Left cardiac atrium (tissue), 4 donors: Measurements from ENCODE around the gene SDR42E1. TPM values are rescaled to one million over a fixed set of nuclear protein-coding genes. Genes with fewer than 3 reads are reported as not detected.
A peak's percentile ranks its signal among the peaks of the same experiment; 100 is the strongest.

ENCODE experiments used
- ATAC-seq, 2 donors: fragments of 200-7000 bp; cut with Tn5 transposase; one replicate each; pipeline ENCODE4 v1.9.1; 2020; ENCODE audit warnings: mild to moderate bottlenecking in 2 of 2, moderate library complexity in 2 of 2
- DNase-seq: peaks from one replicate; pipeline ENCODE4 v3.0.0-alpha.2; 2020
- intact Hi-C, 2 donors: fragments of 100-400 bp; cut with DNase I; formaldehyde crosslinking; loops; one replicate each; pipeline versions ENCODE4 v1.14.1 to v1.15.1; 2022 to 2023
- long read RNA-seq: library from polyadenylated mRNA; unstranded; transcript quantifications from one replicate; pipeline ENCODE4 v2.0.0, GENCODE V29; 2021
- total RNA-seq, 2 donors: library from RNA; stranded (reverse); fragmentation: NEBNext Ultra II Directional; extraction: Animal tissue kit (Norgen Biotek cat#: 25700); gene quantifications; one replicate each; pipeline ENCODE4 v1.2.1, GENCODE V29; 2021
- donor health status: DM: no; HTN: yes; CAD: no.
- donor health status: DM: no; HTN: yes; CAD: no; lungs with severe emphysema.
- donor health status: DM: yes; HTN: yes; CAD: no.
- donor health status: Dilated cardiomyopathy.

Gene SDR42E1, protein sequence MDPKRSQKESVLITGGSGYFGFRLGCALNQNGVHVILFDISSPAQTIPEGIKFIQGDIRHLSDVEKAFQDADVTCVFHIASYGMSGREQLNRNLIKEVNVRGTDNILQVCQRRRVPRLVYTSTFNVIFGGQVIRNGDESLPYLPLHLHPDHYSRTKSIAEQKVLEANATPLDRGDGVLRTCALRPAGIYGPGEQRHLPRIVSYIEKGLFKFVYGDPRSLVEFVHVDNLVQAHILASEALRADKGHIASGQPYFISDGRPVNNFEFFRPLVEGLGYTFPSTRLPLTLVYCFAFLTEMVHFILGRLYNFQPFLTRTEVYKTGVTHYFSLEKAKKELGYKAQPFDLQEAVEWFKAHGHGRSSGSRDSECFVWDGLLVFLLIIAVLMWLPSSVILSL
- 1 to 10 TPM in 1 of 2 donors, under 1 TPM in 1; 0.94 to 1.4 TPM for total RNA-seq
- long read RNA-seq, full-length matches to known transcripts: 3 of 3 reads
- long read RNA-seq, partial matches to known transcripts: 0 of 3 reads
- long read RNA-seq, other reads (novel, unspliced or antisense): 0 of 3 reads

DNA sequence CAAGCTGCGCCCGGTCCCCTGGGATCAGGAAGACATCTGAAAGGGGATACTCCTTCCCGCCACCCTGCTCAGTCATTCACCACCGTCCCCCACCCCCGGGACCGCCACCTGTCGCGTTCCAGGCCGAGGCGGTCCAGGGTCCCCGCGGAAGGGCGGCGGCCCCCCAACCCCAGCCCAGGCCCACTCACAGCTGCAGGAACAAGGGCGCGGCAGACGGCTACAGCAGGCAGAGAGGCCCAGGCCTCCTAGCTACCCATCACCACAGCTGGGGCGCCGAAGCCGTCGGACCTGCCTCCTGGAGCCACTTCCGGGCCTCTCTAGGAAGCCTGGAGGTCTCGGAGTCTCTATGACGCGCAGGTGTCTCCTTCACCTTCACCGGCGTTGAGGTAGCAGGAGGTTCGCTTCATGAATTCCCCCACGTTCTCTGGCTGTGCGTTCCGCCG, at the start of gene SDR42E1:
Gene SDR42E1, minus strand, starts transcription at position 272 of the 443 bp plus-strand sequence. CDS start 10,612 bp downstream, outside the sequence.
- ATAC-seq (peak; percentile 47 to 90), DNase-seq (peak; percentile 38)
- intact Hi-C loops: no loop called here

DNA sequence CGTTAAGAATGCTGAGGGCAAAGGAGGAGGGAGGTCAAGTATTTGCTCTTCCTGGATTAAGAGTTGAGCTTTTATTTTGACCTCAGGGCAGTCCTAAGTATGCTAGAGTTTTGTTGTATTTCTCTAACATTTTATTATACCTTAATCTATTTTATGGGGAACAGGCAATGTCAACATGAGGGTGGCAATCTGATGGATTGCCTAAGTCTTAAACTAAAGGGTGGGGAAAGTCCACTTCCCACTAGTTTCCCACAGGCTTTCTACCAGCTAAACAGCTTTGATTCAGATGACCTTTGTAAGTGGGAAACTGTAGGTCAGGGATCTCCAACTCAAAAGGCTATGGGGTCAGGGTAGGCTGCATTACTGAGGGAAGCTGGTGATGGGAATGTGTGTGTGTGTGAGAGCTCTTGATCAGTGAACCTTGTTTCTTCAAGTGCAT, 48.7 kb upstream of the SDR42E1 start:
- ATAC-seq (no peak), DNase-seq (no peak)
- intact Hi-C loops: no loop called here

DNA sequence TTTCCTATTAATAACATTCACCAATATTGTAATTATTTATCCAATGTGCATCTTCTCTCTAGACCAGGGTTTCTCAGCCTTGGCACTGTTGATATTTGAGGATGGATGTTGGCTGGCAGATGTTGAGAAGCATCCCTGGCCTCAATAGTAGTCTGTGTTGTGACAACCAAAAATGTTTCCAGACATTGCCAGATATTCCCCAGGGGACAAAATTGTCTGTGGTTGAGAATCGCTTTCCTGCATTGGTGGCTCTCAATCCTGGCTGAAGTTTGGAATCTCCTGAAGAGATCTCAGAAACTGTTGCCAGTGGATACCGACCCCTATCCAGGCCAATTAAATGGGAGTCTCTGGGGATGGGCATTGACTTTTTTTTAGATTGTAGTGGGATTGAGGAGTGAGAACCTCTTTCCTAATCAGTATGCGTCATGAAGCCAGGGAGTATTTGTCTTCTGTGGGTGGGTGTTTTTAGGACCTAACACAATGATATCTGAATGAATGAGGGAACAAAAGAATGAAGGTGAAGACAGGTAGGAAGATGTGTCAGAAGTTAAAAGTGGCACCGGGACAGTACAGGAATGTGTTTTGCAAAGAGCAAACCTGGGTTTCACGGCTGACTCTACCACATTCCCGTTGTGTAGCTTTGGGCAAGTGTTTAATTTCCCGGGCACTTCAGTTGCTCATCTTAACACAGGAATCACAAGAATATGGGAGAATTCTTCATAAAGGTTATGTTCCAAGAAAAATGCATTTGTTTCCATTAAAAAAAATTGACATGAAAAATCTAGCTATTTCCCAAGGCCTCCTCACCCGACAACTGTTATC, 48.1 kb upstream of the SDR42E1 start:
- no peak for ATAC-seq

DNA sequence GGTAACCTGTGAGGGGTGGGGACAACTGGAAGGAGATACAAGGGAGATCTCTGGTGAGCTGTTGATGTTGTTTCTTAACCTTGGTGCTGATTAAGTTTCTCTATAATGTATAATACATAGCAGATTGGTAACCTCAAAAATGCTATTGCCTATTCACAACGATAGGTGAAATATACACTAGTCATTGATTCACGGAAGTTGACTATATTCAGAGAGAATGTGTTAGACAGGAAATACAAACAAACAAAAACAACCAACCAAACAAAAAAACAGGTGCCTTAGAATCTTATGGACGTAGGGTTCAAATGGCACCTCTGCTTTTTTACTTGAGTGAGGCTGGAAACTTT, 45.3 kb upstream of the SDR42E1 start:
- intact Hi-C loops: no loop called here
- no peak for DNase-seq
- ATAC-seq: no peak

More for the DNA sequence above, 48.1 kb upstream of the SDR42E1 start:
- intact Hi-C loops: no loop called here
- DNase-seq: no peak

DNA sequence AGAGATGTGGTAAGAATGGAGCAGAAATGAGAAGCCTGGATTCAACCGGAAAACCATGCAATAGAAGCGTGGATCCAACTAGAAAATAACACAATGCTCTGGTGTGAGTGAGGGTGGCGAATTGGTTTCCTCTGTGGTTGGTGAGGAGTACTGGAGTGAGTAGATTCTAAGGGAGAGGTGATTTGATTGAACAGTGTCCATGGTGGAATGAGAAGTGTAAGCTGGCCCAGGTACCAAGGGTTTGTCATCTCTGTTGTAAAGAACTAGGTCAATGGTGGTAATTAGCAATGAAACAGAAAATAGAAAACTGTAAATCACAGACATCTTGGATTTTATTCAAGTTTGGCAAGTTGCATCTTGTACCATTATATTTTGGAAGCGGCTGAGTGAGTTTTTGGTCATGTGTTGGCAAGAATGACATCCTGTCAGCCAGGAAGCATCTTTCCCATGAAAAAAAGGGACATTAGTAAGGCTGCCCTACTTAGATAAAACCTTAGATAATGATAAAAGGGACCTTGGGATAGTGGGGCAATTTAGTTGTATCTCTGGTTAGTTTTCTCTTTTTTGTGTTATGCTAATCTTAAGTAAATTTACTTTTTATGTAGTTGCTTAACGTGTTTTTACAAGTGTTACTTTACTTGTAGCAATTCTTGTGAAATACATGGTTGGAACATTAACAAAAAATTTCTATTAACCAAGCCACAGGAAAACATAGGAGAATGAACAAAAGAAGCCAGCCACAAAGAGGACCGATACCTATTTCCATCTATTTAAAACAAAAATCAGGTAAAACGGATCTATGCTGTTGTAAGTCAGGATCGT, 44.7 kb upstream of the SDR42E1 start:
- ATAC-seq: no peak
- DNase-seq: no peak
- intact Hi-C loops: no loop called here

DNA sequence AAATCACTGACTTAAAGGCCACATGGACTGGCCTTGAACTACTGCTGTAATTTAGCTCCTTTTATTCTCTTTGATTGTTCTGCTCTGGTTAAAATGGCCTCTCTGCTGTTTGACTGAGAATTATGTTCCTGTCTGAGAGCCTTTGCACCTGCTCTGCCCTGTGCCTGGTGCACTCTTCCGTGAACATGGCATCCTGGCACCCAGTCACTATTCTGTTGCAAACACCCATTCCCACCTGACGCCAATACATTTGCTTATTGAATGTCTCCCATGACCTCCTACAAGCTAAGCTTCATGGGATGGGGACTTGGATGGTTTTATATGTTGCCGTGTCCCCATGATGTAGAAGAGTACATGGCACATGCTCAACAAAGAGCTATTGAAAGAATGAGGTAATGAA, 43.8 kb upstream of the SDR42E1 start:
- DNase-seq (no peak), ATAC-seq (no peak)
- intact Hi-C loops: no loop called here

DNA sequence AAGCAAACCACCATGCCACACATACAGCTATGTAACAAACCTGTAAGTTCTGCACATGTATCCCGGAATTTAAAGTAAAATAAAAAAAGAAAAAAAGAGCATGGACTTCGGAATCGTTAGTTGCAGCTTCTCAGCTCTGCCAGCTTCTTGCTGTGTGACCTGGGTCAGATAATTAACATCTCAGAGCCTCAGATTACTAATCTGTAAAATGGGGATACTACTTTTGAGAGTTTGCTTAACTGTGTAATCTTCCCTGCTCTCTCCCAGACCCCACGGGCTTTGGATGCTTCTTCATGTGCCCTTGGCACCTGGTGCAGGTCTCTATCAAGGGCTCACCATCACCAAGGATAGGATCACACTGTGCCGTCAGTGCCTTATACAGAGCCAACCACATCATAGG, 40.4 kb upstream of the SDR42E1 start:
- ATAC-seq (no peak), DNase-seq (no peak)
- intact Hi-C loops: no loop called here

DNA sequence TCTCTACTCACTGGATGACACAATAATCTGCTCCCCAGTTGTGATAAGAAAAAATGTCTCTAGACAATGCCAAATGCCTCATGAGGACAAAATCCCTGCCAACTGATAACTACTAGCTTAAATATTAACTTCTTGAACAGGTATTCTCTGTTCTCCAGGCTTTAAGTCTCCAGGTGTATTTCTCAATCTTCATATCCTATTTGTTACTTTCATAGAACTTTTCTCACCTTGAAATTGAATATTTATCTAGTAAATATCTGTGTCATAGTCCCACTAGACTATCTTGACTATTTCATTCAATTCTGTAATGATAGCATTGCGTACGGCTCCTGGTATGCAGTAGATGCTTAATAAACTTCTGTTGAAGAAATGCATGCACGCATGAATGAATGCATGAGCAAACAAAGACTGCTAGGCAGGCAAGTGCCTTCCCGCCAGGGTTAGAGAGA, 39.7 kb upstream of the SDR42E1 start:
- no peak for DNase-seq
- intact Hi-C loops: no loop called here

DNA sequence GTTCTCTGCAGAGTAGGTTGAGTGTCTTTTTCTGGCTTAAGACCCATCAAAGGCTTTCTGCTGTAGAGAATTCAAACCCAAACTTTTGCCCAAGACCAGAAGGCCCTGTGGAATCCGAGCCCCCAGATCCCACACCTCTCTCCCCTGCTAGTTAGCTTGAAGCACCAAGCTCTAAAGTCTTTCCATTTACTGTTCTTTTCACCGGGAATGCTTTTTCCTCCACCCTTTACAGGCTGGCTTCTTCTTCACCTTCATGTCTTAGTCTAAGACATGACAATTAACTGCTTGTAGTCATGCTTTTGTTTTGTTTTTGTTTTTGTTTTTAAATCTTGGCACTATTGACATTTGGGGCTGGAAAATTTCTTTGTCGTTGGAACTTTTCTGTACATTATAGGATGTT, 39.2 kb upstream of the SDR42E1 start:
- no peak for DNase-seq
- ATAC-seq: no peak
- intact Hi-C loops: no loop called here

More for the DNA sequence above, 39.7 kb upstream of the SDR42E1 start:
- no peak for ATAC-seq

DNA sequence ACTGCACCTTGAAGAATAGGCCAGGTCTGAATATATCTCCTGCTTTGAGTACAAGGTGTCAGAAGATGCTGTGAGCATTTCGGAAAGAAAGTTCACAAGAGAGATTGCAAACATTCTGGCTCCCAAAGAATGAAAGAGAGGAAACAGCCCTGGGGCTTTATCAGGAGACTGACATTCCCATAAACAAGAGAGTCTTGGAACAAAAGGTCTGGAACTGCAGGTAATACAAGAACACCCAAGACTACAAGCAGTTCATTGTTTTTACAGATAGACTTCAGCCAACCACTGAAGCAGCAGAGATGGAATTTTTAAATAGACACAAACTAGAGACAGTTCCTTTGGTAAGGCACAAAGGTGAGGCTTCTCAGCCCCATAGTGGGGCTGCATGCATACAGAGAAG, 38.2 kb upstream of the SDR42E1 start:
- DNase-seq (no peak), ATAC-seq (no peak)
- intact Hi-C loops: no loop called here

DNA sequence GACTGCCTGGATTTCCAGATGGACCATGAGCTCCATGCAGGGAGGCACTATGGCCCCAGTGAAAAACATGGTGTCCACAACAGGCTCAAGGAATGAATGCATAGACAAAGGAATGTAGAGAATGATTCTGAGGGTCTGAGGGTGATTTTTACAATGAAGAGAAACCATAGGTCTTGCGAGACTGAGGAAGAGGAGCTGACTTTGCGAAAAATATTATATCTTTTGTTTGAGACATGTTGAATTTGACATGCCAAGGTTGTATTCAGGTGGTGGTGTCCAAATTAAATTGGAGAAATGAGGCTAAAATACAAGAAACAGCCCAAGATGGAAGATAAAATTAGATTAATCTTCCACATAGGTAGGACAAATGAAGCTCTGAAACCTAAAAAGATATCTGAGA, 36.5 kb upstream of the SDR42E1 start:
- DNase-seq (no peak), ATAC-seq (no peak)
- intact Hi-C loops: no loop called here

DNA sequence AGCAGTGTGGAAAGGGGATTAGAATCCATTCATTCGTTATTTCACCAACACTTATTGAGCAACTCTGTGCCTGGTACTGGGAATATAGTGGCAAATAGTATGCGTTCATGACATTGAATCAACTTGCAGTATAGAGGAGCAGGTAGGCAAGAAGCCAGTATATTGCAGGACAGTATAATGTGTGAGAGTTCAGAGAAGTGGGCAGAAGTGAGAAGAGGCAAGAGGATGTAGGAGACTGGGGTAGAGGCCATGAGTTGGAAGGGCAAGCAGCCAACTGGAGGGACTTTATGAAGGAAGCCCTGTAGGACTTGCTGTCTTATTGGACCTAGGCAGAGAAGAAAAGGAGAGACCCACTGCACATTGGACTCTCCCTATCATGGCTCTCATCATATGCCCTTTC, 36.1 kb upstream of the SDR42E1 start:
- DNase-seq (no peak), ATAC-seq (no peak)
- intact Hi-C loops: no loop called here

DNA sequence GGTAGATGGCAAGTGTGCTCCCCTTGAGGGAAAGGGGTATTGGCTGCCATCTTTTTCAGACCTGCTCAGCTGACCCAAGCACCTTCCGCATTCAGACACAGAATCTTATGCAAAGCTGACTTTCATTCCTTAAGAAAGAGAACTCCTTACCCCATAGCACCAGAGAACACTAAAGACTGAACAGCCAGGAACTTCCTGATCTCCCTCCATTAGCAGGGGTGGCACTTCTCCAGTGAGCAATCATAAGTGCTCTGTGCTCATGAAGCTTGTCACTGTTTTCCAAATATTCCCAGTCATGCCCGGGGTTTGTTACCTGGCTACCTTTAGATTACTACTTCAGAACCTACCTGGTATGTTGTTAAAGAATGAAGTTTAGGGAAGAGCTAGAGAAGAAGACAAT, 35.7 kb upstream of the SDR42E1 start:
- intact Hi-C loops: no loop called here
- ATAC-seq (no peak), DNase-seq (no peak)

DNA sequence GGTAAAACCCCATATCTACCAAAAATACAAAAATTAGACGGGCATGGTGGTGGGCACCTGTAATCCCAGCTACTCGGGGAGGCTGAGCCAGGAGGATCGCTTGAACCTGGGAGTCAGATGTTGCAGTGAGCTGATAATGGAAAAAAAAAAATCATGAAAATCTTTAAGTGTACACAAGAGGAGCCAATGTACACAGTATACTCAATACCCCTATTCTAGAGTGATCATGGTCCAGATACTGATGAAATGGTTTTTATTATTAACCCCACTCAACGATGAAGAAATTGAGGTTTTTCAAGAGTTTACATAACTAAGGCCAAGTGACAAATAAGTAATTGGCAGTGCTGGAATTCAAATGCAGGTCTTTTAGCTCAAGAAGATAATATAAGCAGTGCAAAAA, 35.3 kb upstream of the SDR42E1 start:
- ATAC-seq (no peak), DNase-seq (no peak)
- intact Hi-C loops: no loop called here

DNA sequence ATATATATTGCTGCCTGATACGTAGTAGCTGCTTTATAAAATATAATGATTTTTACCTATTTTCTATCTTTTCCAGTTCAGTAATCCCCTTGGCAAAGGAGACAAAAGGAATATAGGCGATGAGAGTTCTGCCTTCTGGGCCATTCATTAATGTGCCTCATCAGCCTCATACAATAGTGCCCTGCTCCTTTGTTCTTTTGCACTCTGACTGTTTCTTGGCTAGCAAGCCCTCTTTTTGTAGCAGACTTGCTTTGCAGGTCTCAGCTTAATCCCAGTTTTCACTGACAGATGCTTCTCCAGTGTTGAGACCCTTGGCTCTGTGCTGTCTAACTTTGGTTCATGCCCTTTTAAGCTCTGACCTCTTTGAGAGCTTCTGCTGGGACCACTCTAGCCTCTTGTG, 34.2 kb upstream of the SDR42E1 start:
- ATAC-seq (no peak), DNase-seq (no peak)
- intact Hi-C loops: no loop called here

DNA sequence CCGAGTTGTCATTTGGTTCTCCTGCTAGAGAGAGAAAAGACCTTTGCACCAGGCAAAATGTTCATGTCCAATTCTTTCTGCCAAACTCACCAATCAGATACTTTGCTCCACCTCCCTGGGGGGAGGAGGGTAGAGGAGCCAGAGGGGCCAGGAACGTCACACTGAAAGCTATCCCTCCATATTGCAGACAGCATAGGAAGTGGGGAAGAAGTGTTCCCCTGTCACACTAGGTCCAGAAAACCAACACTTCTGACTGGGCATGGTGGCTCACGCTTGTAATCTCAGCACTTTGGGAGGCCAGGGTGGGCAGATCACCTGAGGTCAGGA, 33.3 kb upstream of the SDR42E1 start:
- intact Hi-C loops: no loop called here
- no peak for ATAC-seq

DNA sequence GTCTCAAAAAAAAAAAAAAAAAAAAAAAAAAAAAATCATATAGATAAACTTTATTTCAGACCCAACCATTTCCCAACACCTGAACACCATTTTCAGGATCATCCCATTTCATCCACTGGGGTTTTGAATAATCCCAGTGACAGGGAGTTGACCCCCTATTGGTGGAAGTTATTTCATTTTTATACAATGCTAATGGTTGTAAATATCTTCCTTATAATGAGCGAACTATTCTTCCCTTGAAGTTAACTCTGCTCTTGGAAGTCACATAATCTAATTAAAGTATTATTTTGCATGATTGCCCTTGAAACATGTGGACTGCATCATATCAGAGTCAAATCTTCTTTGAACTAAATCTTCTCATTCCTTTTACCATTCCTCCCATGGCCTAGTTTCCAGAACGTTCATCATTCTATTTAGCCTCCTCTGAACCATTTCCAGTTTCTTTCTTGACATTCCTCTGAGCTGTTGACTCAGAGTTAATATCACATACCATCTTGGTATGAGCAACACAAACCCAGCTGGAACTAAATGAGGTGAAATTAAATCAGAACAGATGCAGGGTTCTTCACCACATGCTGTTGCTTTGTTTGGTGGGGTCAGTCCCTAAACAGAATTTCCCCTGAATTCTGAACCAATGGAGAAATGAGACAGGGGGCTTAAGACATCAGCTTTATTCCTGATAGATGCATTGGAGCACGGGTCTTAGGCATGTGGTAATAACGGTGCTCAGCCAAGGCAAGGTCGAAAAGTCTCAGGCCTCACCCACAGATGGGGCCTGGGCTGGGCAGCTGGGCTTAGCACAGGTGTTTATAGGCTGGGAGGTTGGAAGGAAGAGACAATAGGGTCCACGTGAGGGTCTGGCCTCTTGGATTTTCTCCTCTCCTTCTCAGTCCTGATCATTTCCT, 32.7 kb upstream of the SDR42E1 start:
- intact Hi-C loops: no loop called here
- ATAC-seq (peak in 1 of 2 donors; percentile 48), DNase-seq (no peak)

More for the DNA sequence above, 33.3 kb upstream of the SDR42E1 start:
- DNase-seq: no peak

DNA sequence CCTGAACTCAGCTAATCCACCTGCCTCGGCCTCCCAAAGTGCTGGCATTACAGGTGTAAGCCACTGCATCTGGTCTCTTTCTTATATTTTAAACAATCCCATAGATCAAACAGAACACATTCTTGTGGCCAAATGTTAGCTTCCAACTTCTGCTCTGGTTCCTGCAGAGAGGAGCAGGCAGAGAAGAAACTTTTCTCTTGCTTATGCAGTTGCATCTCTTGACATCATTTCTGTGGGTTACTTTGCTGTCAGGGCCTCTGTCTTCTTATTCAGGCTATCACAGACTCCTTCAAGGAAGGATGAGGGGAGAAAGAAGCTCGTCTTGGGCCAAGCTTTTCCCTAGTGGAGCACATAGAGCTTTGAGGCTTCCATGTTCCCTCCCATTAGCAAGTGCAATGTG, 31.6 kb upstream of the SDR42E1 start:
- intact Hi-C loops: no loop called here
- DNase-seq: no peak
- ATAC-seq: no peak
